Measurements from ENCODE around the gene CD4.

The CD4 gene

DNA sequence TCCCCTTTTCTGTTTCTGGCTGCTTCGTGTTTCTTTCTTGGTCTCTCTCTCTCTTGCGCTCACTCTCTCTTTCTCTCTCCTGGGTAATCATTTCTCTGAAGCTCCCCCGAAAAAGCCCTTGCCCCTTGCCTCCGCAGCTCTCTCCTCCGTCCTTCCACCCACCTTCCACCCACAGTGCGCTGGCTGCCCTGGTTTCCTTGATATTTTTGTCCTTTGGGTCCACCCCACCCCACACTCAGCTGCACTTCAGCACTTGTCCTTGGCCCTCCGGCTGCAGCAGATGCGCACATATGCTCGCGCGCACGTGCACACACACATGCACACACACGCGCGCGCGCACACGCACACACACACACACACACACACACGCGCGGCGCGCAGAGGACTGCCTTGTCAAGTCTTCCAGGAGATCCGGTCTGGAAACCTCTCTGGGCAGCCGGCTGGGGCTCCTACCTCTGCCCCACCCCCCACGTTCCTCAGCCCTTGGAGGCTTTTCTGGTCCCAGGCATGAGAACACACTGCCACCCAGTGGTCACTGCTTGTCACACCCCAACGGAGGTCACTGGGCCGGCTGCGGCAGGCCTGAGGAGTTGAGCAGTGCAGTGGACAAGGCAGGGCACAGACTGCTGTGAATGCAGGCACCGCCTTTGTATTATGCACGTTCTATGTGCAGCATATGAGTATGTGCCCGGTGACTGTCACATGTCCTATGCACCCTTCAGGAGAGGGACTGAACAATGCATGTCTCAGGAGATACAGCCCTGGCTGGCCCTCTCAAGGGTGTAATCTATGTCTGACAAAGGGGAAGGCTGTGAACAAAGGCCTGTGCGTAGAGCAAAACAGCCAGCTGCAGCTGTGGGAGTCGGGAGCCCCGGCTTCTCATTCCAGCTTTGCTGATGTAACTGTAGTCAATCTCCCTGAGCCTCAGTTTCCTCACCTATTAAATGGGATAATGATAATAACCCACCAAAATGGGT, 10.5 kb upstream of the CD4 start:
- DNase-seq = peak; percentile 99

GRCh38 chr12:6779708-6780432, 9.5 kb upstream of the CD4 start:
- DNase-seq = no peak

GRCh38 chr12:6780573-6780972, 8.8 kb upstream of the CD4 start:
- DNase-seq = no peak

DNA sequence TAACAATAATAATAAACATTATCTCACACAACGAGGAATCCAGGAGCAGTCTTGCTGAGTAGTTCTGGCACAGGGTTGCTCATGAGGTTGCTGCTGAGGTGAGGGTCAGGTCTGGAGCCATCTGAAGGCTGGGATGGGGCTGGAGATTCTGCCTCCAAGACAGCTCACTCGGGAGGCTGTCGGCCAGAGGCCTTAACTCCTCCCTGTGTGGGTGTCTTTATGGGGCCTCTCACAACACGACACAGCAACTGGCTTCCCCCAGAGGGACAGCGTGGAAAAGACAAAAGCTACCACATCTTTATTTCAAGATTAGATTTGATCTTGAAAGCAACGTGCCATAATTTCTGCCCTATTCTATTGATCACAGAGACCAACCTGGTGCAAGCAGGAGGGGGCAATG, 7.2 kb upstream of the CD4 start:
- no peak for DNase-seq

- DNase-seq = no peak
These were observed 6.3 kb upstream of the CD4 start for GRCh38 chr12:6782850-6783566.

DNA sequence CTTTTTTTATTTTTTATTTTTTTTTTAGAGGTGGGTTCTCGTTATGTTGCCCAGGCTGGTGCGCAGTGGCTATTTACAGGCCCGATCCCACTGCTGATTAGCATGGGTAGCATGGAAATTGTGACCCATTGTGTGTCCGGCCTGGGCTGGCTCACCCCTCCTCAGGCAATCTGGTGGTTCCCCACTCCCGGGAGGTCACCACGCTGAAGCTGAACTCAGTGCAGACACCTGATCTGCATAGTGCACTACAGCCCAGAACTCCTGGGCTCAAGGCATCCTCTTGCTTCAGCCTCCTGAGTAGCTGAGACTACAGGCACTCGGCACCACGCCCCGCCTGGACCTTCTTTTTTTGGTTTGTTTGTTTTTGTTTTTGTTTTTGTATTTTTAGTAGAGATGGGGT, 5.5 kb upstream of the CD4 start:
- DNase-seq = no peak

- no peak for DNase-seq
These were observed 5.0 kb upstream of the CD4 start for GRCh38 chr12:6784296-6784695.

- DNase-seq = no peak
These were observed 4.6 kb upstream of the CD4 start for GRCh38 chr12:6784761-6785160.

- DNase-seq = no peak
These were observed 2.8 kb upstream of the CD4 start for GRCh38 chr12:6786416-6787094.

DNA sequence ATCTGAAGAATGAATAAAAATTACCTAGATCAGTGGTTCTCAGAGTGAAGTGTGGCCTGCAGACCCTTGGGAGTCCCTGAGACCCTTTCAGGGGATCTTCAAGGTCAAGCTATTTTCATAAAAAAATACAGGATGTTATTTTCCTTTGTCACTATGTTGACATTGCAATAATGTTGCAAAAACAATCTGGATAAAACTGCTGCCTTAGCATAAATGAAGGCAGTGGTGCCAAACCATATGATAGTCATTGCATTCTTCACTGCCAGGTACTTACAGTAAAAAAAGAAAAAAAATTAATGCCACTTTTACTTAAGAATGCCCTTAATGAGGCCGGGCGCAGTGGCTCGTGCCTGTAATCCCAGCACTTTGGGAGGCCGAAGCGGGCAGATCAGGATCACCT, 2.0 kb upstream of the CD4 start:
- no peak for DNase-seq

DNA sequence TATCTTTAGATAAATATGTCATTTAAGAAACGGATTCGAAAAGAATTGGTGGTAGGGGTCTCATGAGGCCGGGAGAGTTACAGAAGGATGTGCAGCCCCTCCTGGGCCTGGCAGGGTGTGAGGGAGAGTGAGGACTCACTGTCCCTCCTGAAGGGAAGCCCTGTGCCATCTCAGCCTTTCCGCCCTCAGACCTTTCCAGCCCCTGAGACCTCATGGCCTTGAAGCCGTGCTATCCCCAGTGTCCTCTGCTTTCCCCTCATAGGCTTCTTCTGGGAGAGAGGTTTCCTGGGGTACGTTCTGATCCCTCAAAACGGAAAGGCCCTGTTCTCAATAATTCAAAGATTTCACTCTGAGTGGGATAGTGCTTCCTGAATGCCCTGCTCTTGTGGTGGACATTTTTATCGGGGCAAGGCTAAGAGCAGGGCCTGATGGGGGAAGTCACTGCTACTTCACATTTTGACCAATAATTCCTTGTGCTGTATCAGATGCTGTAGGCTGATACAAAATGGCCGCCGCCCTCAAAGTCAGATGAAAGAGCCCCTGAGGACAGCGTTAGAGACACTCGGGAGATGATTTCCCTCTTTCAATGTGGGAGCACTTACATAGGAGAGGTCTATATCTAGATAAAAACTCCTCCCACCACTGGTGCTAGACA, 1.3 kb downstream of the CD4 start:
- DNase-seq = no peak

DNA sequence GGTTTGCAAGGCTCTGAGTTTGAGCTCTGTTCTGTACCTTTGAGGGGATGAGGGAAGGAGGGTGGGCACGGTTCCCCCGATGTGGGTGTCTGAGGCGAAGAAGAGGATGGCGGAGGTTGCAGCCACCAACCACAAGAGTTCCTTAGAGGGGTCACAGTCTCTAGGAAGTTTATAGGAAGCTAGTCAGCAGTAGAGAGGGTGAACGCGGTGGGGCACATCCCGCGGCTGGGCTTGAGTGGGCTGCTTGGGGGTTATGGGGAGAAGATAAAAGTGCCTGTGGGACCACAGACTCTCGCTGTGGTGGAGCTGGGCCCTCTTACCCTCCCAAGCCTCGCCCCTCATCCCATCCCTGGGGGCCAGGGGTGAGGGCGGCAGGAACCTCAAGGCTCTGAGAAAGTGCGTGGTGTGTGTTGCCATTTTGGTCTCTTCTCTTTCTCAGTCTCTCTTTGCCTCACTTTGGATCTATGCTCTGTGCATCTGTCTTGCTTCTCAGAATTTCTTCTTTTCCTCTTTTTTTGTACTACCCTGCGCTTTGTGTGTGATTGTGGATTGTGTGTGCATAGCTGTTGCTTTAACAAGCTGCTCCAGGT, 2.7 kb downstream of the CD4 start:
- DNase-seq = no peak

DNA sequence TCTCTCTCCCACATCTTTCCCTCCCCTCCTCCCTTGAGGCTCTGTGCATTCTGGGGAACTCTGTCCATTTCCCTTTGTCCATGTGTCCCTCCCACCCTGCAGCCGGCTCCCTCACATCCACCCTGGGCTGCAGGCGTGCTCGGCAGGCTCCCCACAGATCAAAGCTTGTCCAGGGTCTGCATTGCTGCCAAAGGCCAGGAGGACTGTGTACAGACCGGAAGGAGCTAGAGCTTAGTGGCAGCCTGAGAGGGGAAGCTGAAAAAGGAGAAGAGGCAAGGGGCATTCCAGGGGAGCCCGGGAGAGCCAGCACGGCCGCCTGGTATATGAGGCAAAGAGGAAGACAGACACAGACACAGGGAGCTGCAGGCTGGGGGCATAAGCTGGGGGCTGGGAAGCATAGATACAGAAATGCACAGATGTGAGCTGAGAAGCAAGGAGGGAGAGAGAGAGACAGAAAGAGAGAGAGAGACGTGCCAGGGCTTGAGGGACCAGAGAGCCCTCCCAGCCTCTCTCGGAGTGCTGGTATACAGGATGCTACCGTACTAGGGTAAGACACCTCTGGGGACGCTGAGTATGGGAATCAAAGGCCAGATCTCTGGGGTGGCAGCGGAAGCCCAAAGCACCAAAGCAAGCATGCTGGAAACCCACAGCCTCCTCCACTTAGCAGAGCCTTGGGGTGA, 3.3 kb downstream of the CD4 start:
- DNase-seq = no peak

DNA sequence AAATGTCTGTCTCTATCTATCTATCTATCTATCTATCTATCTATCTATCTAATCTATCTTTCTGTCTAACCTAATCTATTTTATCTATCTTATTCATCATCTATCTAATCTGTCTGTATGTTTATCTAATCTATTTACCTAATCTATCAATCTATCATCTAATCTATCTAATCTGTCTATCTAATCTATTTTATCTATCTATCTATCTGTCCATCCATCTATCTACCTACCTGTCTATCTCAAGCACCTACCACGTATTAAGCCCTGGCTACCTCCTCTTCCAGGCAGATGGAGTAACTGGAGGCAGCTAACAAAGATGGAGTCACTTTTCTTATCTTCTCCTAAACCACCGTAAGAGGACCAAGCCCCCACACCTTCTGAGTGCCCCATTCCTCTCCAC, 5.8 kb downstream of the CD4 start:
- DNase-seq = no peak

DNA sequence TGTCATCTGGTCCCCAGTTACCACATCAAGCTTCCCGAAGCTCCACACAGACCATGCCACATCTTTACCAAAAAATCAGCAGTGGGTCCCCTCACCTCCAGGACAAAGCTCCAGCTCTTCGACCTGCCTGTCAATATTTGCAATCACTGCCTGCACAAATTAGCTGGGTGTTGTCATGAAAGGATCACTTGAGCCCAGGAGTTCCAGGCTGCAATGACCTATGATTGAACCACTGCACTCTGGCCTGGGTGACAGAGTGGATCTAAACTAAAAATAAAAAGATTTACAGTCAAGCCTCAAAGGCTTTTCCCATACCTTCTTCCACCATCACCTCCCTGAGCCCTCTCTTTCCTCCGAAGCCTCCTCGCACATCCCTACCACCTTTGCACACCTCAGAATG, 7.2 kb downstream of the CD4 start:
- no peak for DNase-seq

DNA sequence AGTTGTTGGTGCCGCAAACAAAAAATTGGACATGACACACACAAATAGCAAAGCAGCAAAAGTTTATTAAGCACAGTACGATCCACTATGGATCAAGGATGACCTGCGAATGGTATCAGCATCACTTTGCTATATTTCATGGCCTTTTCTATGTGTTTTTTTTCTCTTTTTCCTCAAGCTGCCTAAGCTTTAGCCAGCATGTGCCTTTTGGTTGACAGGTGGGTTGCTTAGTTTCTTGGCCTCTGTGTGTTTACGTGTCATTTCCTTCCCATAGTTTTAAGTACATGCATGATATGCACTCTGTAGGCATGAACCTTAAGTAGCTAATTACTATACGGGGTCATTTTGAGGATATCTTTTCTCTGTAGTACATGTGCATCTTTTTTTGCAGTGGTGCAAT, 9.8 kb downstream of the CD4 start:
- DNase-seq = no peak

DNA sequence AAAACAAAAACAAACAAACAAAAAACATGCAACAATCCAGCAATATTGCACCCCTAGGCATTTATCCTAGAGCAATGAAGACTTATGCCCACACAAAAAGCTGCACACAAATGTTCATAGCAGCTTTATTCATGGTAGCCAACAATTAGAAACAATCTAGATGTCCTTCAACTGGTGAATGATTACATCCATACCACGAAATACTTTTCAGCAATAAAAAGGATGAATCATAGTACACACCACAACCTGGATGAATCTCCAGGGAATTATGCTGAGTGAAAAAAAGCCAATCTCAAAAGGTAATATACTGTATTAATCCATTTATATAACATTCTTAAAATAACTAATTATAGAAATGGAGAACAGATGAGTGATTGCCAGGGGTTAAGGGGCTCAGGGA, 17.8 kb downstream of the CD4 start:
- DNase-seq = no peak

GRCh38 chr12:6809056-6809455, 19.7 kb downstream of the CD4 start:
- no peak for DNase-seq

- DNase-seq = no peak
These were observed 21.4 kb downstream of the CD4 start for GRCh38 chr12:6810758-6811157.

DNA sequence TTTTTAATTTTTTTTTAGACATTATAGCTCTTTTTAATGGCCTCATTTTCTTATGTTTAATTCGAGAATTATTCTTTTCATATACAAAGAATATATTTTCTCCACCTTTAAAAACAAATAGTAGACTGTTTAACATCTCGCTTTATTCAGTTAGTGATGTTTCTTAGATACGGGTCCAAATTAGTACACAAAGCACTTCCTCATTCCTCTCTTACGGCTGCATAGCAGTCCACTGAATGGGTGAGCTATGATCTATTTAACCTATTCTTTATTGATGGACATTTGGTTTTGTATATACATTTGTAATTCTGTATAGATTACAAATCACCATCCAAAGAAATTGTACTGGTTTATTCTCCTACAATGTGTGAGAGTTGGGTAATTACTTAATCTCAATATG, 24.0 kb downstream of the CD4 start:
- no peak for DNase-seq

GRCh38 chr12:6816598-6816997, 27.3 kb downstream of the CD4 start:
- DNase-seq = no peak

DNA sequence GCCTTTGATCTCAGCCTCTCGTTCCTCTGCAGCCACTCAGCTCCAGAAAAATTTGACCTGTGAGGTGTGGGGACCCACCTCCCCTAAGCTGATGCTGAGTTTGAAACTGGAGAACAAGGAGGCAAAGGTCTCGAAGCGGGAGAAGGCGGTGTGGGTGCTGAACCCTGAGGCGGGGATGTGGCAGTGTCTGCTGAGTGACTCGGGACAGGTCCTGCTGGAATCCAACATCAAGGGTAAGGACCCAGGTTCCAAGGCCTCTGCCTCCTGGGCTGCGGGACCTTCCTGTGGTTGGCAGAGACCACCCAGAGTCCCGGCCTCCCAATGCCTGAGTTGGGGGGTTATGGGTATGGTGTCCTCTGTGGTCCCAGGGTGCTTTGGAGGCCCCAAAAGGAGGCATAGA, 27.8 kb downstream of the CD4 start:
- DNase-seq = no peak

Measured in NCI-H82 (cell line).